Ovary (tissue), 9 donors: Measurements from ENCODE around the gene ME2. TPM values are rescaled to one million over a fixed set of nuclear protein-coding genes. Genes with fewer than 3 reads are reported as not detected.
"Not testable (repeated sequence)": the region's sequence is repeated elsewhere in the genome, so short reads cannot be mapped to it uniquely, and the experiment has no call there.

Source experiments
- DNase-seq, 5 donors: peaks; one replicate each; pipeline ENCODE4 v3.0.0-alpha.2; 2019 to 2020
- H3K27ac ChIP-seq, 2 donors: fragments of 200-600 bp; one replicate each; pipeline versions ENCODE4 v1.5.1 to v1.8.0; 2019 to 2022
- H3K27me3 ChIP-seq: fragments of 200-600 bp; one replicate; pipeline ENCODE4 v1.8.0; 2022
- H3K36me3 ChIP-seq: fragments of 200-600 bp; sonication (generic); one replicate; pipeline ENCODE4 v1.5.1; 2019
- H3K4me1 ChIP-seq: one replicate; pipeline ENCODE4 v1.8.1; 2013; ENCODE audit warnings: mild to moderate bottlenecking, moderate library complexity; ENCODE audit not compliant: insufficient read depth
- H3K4me3 ChIP-seq: fragments of 200-600 bp; sonication (generic); one replicate; pipeline ENCODE4 v1.5.1; 2017
- H3K9me3 ChIP-seq, 2 donors: fragments of 200-600 bp in 1 of 2; sonication (generic) in 1 of 2; one replicate each; pipeline versions ENCODE4 v1.5.1 to v1.8.1; 2013 to 2019; ENCODE audit warnings: mild to moderate bottlenecking in 1 of 2, moderate library complexity in 1 of 2
- CTCF ChIP-seq, 3 donors: fragments of 450-650 bp in 2 of 3; fragments of 200-600 bp in 1 of 3; IDR thresholded peaks; one replicate each; pipeline versions ENCODE4 v1.5.1 to v1.8.0; 2016 to 2022; ENCODE audit warnings: antibody characterized with exemption in 3 of 3, mild to moderate bottlenecking in 1 of 3
- EP300 ChIP-seq: sonication (generic); formaldehyde crosslinking; IDR thresholded peaks from one replicate; pipeline ENCODE4 v1.6.1; 2017; ENCODE audit warnings: antibody characterized with exemption
- POLR2A ChIP-seq: fragments of 450-650 bp; IDR thresholded peaks from one replicate; pipeline ENCODE4 v1.6.1; 2017; ENCODE audit warnings: antibody characterized with exemption, mild to moderate bottlenecking, moderate library complexity
- WGBS, 3 donors: extraction: QIAGEN DNeasy Blood & Tissue Kit in 1 of 3; methylation state at CpG; one replicate each; pipeline versions ENCODE4 v1.1.5 to v1.1.7; 2013 to 2017; 5-methylcytosine and 5-hydroxymethylcytosine counted together
- intact Hi-C, 4 donors: fragments of 100-400 bp; cut with DNase I; formaldehyde crosslinking; loops; one replicate each; pipeline versions ENCODE4 v1.11.0 to v1.15.1; 2022 to 2023
- polyA plus RNA-seq, 2 donors: library from polyadenylated mRNA; stranded (reverse); fragments of 200-250 nt in 1 of 2; fragments of 350-450 nt in 1 of 2; fragmentation: Illumina TruSeq in 1 of 2; extraction: RNeasy Lipid Tissue Mini Kit (QIAGEN cat#74804) in 1 of 2; gene quantifications; one replicate each; pipeline ENCODE4 v1.2.3, GENCODE V29; 2013 to 2014
- total RNA-seq, 7 donors: library from RNA; depleted of rRNA in 2 of 7; stranded (reverse); fragments of >200 nt in 2 of 7; fragmentation: NEBNext Ultra II Directional in 3 of 7; extraction: Animal tissue kit (Norgen Biotek cat#: 25700) in 3 of 7; gene quantifications; one replicate each; pipeline versions ENCODE4 v1.1.0 to v1.2.4, GENCODE V29; 2016 to 2023
- donor health status: DM: no; HTN: no; CAD: no; lungs with moderate emphysema.
- donor health status: DM: no; HTN: no; CAD: no.
- donor health status: Bipolar disorder and iron deficiency.
- donor health status: DM: yes; HTN: yes; CAD: no.
- donor health status: DM: no; HTN: no; CAD: no.
- donor health status: DM: yes; HTN: yes; CAD: no.

The ME2 gene
- total and polyA plus RNA-seq, 9 donors = 15.6 to 66.2 (median 31.8) TPM

DNA sequence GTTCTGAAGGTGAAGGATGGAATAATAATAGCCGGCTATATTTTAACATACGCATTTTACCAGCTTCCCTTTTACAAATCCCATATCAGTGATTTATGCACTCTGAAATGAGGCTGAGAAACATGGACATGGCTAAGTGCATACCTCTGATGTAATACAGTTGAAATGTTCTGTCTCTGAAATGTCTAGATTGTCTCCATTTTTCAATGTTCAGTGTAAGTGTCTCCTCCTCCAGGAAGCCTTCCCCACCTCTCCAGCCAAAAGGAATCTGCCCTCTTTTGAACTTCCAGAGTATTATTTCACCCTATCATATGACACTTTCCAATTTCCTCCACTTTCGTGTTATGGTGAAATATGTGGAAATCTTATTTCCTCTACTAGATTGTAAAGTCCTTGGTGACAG, 29.5 kb upstream of the ME2 start:
- intact Hi-C loops = no loop called here
- Histone ChIP-seq H3K4me1 (no peaks in the 10 kb centered on the region), H3K27ac (no peak overlapping the region), H3K9me3 (no peaks in the 10 kb centered on the region), H3K36me3 (no peaks in the 10 kb centered on the region), H3K4me3 (no peak overlapping the region), H3K27me3 (no peaks in the 10 kb centered on the region)
- 57 to 65% (median 58%) methylated on average over 3 of the region's 3 CpGs for WGBS, 3 donors
- DNase-seq = no peak
- TF ChIP-seq POLR2A = no peak
- TF ChIP-seq CTCF (IDR thresholded peaks at IDR 0.05) = no peak
- TF ChIP-seq EP300 = no peak

DNA sequence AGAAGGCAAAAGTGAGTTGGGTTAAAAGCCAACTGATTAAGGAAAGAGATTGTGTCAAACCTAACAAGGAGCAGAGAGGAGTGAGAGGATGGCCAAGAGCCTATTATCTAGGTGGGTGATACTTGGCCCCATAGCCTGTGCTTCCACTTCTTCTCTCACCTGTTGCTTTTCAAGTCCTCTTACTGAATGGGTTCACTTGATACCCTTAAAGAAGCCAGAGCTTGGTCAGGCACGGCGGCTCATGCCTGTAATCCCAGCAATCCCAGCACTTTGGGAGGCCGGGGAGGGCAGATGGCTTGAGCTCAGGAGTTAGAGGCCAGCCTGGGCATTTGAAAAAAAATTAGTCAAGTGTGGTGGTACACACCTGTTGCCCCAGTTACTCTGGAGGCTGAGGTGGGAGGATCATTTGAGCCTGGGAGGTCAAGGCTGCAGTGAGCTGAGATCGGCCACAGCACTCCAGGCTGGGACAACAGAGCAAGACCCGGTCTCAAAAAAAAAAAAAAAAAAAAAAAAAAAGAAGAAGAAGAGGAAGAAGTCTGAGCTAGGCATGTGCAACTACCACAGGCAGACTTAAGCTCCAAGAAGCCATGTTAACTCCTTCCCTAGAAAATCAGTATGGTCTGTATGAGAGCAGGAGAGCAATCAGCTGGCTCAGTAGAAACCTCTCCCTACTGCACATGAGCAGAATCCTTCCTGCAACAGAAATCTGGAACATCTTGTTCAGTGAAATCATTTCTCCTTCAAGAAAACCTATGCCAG, 28.4 kb upstream of the ME2 start:
- Histone ChIP-seq H3K27me3 (no peaks in the 10 kb centered on the region), H3K27ac (no peak overlapping the region), H3K9me3 (no peaks in the 10 kb centered on the region), H3K4me3 (no peak overlapping the region), H3K36me3 (no peaks in the 10 kb centered on the region), H3K4me1 (no peaks in the 10 kb centered on the region)
- TF ChIP-seq POLR2A (no peak), CTCF (IDR thresholded peaks at IDR 0.05) (no peak), EP300 (no peak)
- DNase-seq = no peak
- intact Hi-C loops = no loop called here
- 85 to 90% (median 88%) methylated on average over 5 of the region's 5 CpGs for WGBS, 3 donors

GRCh38 chr18:50853863-50854271, 25.1 kb upstream of the ME2 start:
- H3K4me3 ChIP-seq = no peak overlapping the region
- no peak for TF ChIP-seq CTCF (IDR thresholded peaks at IDR 0.05)
- TF ChIP-seq POLR2A = no peak
- TF ChIP-seq EP300 = no peak
- H3K9me3 ChIP-seq = no peaks in the 10 kb centered on the region
- intact Hi-C loops = no loop called here
- 90 to 93% (median 92%) methylated on average over 6 of the region's 6 CpGs for WGBS, 3 donors
- H3K27ac ChIP-seq = no peak overlapping the region
- DNase-seq = no peak
- H3K36me3 ChIP-seq = no peaks in the 10 kb centered on the region
- H3K4me1 ChIP-seq = no peaks in the 10 kb centered on the region
- no peaks in the 10 kb centered on the region for H3K27me3 ChIP-seq

- no peaks in the 10 kb centered on the region for H3K27me3 ChIP-seq
- no peaks in the 10 kb centered on the region for H3K36me3 ChIP-seq
- DNase-seq = no peak
- no peak overlapping the region for H3K4me3 ChIP-seq
- H3K27ac ChIP-seq = no peak overlapping the region
- no peaks in the 10 kb centered on the region for H3K9me3 ChIP-seq
- intact Hi-C loops = no loop called here
- TF ChIP-seq EP300 (no peak), CTCF (IDR thresholded peaks at IDR 0.05) (no peak), POLR2A (no peak)
- no peaks in the 10 kb centered on the region for H3K4me1 ChIP-seq
- WGBS, 3 donors = 89 to 91% (median 91%) methylated on average over 13 of the region's 13 CpGs
These were observed 22.8 kb upstream of the ME2 start for GRCh38 chr18:50855976-50856757.

GRCh38 chr18:50857166-50857565, 21.8 kb upstream of the ME2 start:
- 56 to 76% (median 57%) methylated on average over 5 of the region's 5 CpGs for WGBS, 3 donors
- intact Hi-C loops, DNase-seq, H3K4me3 ChIP-seq, H3K9me3 ChIP-seq, H3K4me1 ChIP-seq, H3K27me3 ChIP-seq, H3K27ac ChIP-seq, H3K36me3 ChIP-seq: not testable (repeated sequence)
